ENCODE measurements around the gene GRB10.

The GRB10 gene

DNA sequence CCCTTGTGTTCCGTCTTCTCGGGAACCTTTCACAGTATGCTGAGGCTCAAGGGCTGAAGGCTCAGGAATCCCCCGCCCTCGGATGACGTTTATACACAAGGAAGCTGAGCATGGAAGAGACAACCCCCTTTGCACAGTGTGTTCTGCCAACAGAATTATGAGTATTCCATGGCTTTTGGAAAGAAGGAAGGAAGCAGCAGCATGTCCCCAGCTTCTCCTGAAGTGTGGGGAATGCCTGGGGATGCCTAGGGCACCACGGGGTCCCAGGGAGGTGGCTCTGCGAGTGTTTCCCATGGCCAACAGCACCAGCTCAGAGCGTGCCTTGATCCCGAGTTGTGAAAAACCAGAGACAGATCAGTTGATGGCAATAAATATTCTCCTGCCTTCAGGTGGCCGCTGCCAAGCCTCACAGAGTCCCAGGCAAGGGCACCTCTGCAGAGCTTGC lies 128.7 kb downstream of the GRB10 start:
- FAIRE-seq (no peak), DNase-seq (ENCODE audit: insufficient read length, low spot score) (no peak)

DNA sequence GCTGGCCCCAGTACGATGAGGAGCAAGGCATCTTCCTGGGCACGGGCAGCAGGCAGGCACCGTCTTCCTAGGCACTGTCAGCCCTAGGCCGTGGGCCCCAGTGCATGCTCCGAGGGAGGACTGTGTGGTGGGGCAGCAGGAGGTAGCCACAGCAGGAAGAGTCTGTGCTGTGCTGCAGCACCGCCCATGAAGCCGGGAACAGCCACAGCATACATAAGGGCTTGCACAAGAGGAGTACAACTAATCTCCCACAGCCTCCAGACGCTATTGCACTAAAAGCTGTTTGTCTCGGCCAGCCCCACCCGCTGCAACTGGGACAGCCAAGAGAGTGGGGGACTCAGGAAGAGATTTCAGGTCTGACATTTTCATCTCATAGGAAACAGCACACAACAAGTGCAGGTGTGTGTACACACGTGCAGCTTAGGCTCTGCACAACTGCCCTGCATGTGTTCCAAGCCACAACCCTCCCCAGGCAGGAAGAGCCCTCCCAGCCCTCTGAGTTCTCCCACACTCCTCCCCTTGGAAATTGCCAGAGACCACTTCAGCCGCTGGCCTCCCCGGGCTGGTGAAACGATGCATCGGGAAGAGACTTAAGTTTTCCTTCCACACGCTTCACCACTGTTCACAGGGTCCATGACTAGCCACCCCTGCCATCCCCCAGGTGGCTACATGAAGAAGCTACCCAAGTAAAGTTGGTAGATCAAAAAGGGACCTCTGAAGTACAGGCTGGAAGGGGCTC lies 129.4 kb downstream of the GRB10 start:
- DNase-seq (ENCODE audit: insufficient read length, low spot score) = no peak
- TF ChIP-seq SPI1 (IDR thresholded peaks at IDR 0.05; ENCODE audit: low read depth, low read length) = no peak
- no peak for TF ChIP-seq POLR2A (IDR thresholded peaks at IDR 0.05; ENCODE audit: low read depth, low read length)
- no peak for TF ChIP-seq PAX5 (IDR thresholded peaks at IDR 0.05; ENCODE audit: insufficient read depth, low read length, severe bottlenecking)
- FAIRE-seq = no peak

More for the DNA sequence above, 128.7 kb downstream of the GRB10 start:
- TF ChIP-seq SPI1 (IDR thresholded peaks at IDR 0.05; ENCODE audit: low read depth, low read length) (no peak), PAX5 (IDR thresholded peaks at IDR 0.05; ENCODE audit: insufficient read depth, low read length, severe bottlenecking) (no peak), POU2F2 (IDR thresholded peaks at IDR 0.05; ENCODE audit: low read depth, low read length) (no peak), POLR2AphosphoS5 (IDR thresholded peaks at IDR 0.05; ENCODE audit: low read depth, low read length) (no peak), TAF1 (IDR thresholded peaks at IDR 0.05; ENCODE audit: low read depth, low read length) (no peak), POLR2A (IDR thresholded peaks at IDR 0.05; ENCODE audit: low read depth, low read length) (no peak)

DNA sequence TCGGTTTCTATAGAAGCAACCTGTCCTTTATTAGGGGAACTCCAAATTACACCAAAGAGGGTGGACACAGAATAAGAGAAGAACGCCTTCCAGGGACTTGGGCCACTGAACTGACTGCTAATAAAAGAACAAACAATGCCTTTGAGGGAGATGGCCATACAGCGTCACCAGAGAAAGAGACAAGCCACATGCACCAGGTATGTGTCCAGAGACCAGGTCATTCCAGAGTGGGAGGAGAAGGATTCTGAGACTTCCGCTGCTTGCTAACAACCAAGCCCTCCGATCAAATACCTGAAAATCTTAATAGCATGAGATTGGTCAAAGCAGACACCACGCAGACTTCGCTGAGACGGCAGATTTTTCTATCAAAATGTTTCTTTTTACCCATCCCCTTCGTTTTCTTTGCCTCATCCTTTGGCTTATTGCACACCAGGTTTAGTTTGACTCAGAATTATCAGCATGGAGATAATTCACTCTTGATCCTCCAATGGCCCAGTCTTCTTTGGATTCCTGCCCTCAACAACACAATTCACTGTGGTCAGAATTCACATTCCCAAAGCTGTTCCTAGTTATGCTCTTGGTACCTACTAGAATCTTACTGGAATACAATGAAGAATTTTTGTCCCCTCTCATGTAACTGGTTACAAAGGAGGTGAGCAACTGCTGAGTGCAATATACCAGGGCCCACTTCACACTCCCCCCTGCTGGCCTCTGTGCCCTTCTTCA lies 130.1 kb downstream of the GRB10 start:
- DNase-seq (ENCODE audit: insufficient read length, low spot score) (no peak), FAIRE-seq (no peak)
- TF ChIP-seq TAF1 (IDR thresholded peaks at IDR 0.05; ENCODE audit: low read depth, low read length) (no peak), POLR2A (IDR thresholded peaks at IDR 0.05; ENCODE audit: low read depth, low read length) (no peak), POU2F2 (IDR thresholded peaks at IDR 0.05; ENCODE audit: low read depth, low read length) (no peak), PAX5 (IDR thresholded peaks at IDR 0.05; ENCODE audit: insufficient read depth, low read length, severe bottlenecking) (no peak), POLR2AphosphoS5 (IDR thresholded peaks at IDR 0.05; ENCODE audit: low read depth, low read length) (no peak), SPI1 (IDR thresholded peaks at IDR 0.05; ENCODE audit: low read depth, low read length) (no peak)

DNA sequence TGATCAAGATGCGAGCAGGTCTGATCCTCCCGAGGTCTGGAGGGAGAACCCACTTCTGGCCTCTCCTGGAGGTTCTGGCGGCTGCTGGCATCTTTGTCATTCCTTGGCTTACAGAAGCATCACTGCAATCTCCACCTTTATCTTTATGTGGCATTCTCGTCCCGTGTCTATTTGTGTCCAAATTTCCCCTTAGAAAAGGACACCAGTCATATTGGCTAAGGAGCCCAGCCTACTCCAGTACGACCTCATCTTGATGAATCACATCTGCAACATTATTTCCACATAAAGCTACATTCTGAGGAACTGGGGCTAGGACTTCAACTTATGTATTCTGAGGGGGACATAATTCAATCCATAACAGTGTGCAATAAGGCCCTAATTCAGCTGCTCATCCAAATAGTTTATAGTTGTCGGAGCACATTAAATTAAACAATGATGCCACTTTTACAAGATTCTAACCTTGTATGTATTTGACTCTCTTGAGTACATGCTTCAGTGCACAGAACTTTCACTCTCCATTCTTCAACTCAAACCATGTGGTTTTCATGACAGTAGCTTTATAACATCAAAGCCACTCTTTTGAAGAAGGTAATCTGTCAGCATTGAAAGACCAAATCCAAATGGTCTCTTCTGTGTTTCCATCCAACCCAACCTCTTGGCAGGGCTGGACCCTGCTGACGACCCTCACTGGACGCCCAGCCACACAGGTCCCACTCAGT lies 131.3 kb downstream of the GRB10 start:
- no peak for TF ChIP-seq SPI1 (IDR thresholded peaks at IDR 0.05; ENCODE audit: low read depth, low read length)
- TF ChIP-seq TAF1 (IDR thresholded peaks at IDR 0.05; ENCODE audit: low read depth, low read length) = no peak
- no peak for TF ChIP-seq POLR2A (IDR thresholded peaks at IDR 0.05; ENCODE audit: low read depth, low read length)
- no peak for TF ChIP-seq POU2F2 (IDR thresholded peaks at IDR 0.05; ENCODE audit: low read depth, low read length)
- no peak for TF ChIP-seq PAX5 (IDR thresholded peaks at IDR 0.05; ENCODE audit: insufficient read depth, low read length, severe bottlenecking)
- no peak for TF ChIP-seq POLR2AphosphoS5 (IDR thresholded peaks at IDR 0.05; ENCODE audit: low read depth, low read length)
- no peak for FAIRE-seq
- DNase-seq (ENCODE audit: insufficient read length, low spot score) = no peak

DNA sequence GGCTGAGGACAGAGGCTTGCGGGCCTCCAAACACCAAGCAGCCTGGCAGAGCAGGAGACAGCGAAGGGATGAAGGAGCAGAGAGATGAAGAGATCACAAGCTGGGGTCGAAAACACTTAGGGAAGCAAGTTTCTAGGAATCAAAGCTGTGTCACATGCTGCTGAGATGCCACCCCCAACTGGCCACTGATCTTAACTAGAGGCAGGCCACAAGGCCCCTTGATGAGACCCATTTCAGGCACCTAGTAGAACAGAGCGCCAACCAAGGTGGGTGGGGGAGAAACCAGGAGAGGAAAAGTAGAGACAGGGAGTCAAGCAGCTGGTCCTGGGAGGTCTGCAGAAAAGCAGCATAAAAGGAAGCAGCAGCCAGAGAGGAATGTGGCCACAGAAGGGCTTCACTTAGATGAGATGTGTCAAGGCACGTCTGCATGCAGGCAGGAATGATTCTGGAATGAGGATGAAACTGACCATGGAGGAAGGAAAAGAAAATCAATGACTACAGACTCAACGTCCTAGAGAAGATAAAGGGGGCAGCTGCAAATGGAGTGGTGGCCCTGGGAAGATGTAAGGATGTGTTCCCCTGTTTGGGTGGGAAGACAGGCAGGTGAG lies 132.5 kb downstream of the GRB10 start:
- FAIRE-seq (no peak), DNase-seq (ENCODE audit: insufficient read length, low spot score) (no peak)
- TF ChIP-seq SPI1 (IDR thresholded peaks at IDR 0.05; ENCODE audit: low read depth, low read length) (no peak), TAF1 (IDR thresholded peaks at IDR 0.05; ENCODE audit: low read depth, low read length) (no peak), PAX5 (IDR thresholded peaks at IDR 0.05; ENCODE audit: insufficient read depth, low read length, severe bottlenecking) (no peak), POU2F2 (IDR thresholded peaks at IDR 0.05; ENCODE audit: low read depth, low read length) (no peak), POLR2A (IDR thresholded peaks at IDR 0.05; ENCODE audit: low read depth, low read length) (no peak)

DNA sequence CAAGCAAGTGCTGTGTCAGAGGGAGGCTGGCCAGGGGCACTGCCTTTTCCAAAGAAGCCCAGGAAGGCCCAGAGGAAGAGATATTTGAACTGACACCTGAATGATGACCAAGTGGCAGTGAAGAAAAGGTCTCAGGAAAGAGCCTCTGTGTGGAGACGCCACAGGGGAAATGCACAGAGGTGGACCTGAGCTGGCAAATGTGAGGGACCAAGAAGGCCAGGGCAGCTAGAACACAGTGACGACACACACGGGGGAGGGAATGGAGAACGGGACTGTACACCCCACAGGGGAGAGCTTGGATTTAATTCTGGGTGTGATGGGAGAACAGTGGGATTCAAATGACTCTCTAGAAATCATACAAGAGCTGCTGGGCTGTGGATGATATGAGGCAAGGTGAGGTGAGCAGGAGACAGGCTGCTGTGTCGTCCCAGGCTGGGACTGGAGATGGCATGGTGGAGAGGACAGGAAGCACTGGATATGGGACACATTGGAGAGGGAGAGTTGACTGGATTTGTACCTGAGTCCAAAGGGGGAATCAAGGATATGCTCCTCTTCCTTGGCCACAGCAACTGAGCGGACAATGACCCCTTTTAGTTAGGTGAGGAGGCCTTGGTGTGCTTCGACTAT lies 133.3 kb downstream of the GRB10 start:
- no peak for FAIRE-seq
- TF ChIP-seq SPI1 (IDR thresholded peaks at IDR 0.05; ENCODE audit: low read depth, low read length) = no peak
- TF ChIP-seq POLR2A (IDR thresholded peaks at IDR 0.05; ENCODE audit: low read depth, low read length) = no peak
- no peak for TF ChIP-seq TAF1 (IDR thresholded peaks at IDR 0.05; ENCODE audit: low read depth, low read length)
- TF ChIP-seq POU2F2 (IDR thresholded peaks at IDR 0.05; ENCODE audit: low read depth, low read length) = no peak
- TF ChIP-seq PAX5 (IDR thresholded peaks at IDR 0.05; ENCODE audit: insufficient read depth, low read length, severe bottlenecking) = no peak
- TF ChIP-seq POLR2AphosphoS5 (IDR thresholded peaks at IDR 0.05; ENCODE audit: low read depth, low read length) = no peak

DNA sequence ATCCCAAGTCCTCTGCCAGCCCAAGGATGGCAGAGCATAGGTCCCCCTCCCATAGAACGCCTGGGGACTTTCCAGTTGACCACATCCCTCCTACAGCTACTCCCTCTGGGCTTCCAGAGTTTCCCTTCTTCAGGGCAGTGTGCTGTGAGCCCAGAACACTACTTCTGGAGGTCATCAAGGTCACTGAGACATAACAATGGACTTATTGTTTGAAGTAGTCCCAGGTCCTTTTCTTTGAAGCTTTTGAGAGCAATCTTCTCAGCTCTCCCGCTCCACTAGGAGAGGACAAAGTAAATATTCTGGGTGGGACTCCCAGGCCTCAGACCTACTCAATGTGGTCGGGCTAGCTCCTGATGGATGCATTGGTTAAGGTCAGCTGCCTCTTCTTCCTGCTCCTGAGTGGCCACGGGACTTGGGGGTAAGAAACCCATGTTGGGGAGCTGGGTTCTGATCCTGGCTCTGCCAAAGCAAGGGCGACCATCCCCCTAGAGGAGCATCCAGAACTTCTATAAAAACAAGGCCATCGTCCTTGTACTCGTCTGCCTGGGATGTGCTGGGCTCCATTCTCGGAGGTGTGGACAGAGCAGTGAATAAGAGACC lies 134.0 kb downstream of the GRB10 start:
- DNase-seq (ENCODE audit: insufficient read length, low spot score) = no peak
- FAIRE-seq = no peak
- TF ChIP-seq POU2F2 (IDR thresholded peaks at IDR 0.05; ENCODE audit: low read depth, low read length) = no peak
- no peak for TF ChIP-seq POLR2A (IDR thresholded peaks at IDR 0.05; ENCODE audit: low read depth, low read length)
- no peak for TF ChIP-seq POLR2AphosphoS5 (IDR thresholded peaks at IDR 0.05; ENCODE audit: low read depth, low read length)
- TF ChIP-seq TAF1 (IDR thresholded peaks at IDR 0.05; ENCODE audit: low read depth, low read length) = no peak
- no peak for TF ChIP-seq PAX5 (IDR thresholded peaks at IDR 0.05; ENCODE audit: insufficient read depth, low read length, severe bottlenecking)
- no peak for TF ChIP-seq SPI1 (IDR thresholded peaks at IDR 0.05; ENCODE audit: low read depth, low read length)

More for the DNA sequence above, 133.3 kb downstream of the GRB10 start:
- DNase-seq (ENCODE audit: insufficient read length, low spot score) = no peak

DNA sequence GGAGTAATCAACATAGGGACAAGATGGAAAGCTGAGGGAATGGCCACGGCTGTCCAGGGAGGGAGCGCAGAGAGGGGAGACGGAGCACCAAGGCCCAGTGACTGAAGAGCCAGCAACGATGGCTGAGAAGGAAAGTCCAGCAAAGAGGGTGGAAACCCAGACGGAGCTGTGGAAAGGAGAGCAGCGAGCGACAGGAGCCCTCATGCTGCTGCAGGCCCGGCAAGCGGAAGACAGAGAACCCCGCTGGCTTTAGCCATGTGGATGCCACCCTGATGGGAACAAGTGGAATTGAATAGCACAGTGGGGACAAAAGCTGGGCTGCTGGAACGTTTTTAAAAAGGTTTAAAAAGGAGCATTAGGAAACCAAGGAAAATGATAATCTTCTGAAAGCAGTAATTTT lies 134.6 kb downstream of the GRB10 start:
- no peak for TF ChIP-seq PAX5 (IDR thresholded peaks at IDR 0.05; ENCODE audit: insufficient read depth, low read length, severe bottlenecking)
- no peak for TF ChIP-seq POLR2A (IDR thresholded peaks at IDR 0.05; ENCODE audit: low read depth, low read length)
- TF ChIP-seq POLR2AphosphoS5 (IDR thresholded peaks at IDR 0.05; ENCODE audit: low read depth, low read length) = no peak
- no peak for TF ChIP-seq SPI1 (IDR thresholded peaks at IDR 0.05; ENCODE audit: low read depth, low read length)
- no peak for TF ChIP-seq TAF1 (IDR thresholded peaks at IDR 0.05; ENCODE audit: low read depth, low read length)
- no peak for TF ChIP-seq POU2F2 (IDR thresholded peaks at IDR 0.05; ENCODE audit: low read depth, low read length)
- FAIRE-seq (no peak), DNase-seq (ENCODE audit: insufficient read length, low spot score) (no peak)

All from GM12891 (cell line).